Omental fat pad (tissue), 4 donors: ENCODE data around the gene DFFA. TPM values are rescaled to one million over a fixed set of nuclear protein-coding genes. Genes with fewer than 3 reads are reported as not detected.

ENCODE experiments used
- ATAC-seq: fragments of 150-250 bp; one replicate; pipeline ENCODE4 v1.9.1; 2016; ENCODE audit warnings: mild to moderate bottlenecking, moderate library complexity; ENCODE audit not compliant: low FRiP score
- DNase-seq: peaks from one replicate; pipeline ENCODE4 v3.0.0-alpha.2; 2019; ENCODE audit warnings: low spot score
- total RNA-seq, 4 donors: library from RNA; depleted of rRNA; stranded (reverse); fragments of >200 nt; gene quantifications; one replicate each; pipeline ENCODE4 v1.1.0, GENCODE V29; 2016
- TF ChIP-seq, protein P1 (sequence below), 3 donors: fragments of 450-650 bp; IDR thresholded peaks; one replicate each; pipeline ENCODE4 v1.5.1; 2016 to 2017; ENCODE audit warnings: antibody characterized with exemption in 3 of 3, mild to moderate bottlenecking in 3 of 3, moderate library complexity in 2 of 3

DFFA gene
- total RNA-seq, 4 donors from 2014 or later: 17.8 to 27.2 (median 21.6) TPM

DNA sequence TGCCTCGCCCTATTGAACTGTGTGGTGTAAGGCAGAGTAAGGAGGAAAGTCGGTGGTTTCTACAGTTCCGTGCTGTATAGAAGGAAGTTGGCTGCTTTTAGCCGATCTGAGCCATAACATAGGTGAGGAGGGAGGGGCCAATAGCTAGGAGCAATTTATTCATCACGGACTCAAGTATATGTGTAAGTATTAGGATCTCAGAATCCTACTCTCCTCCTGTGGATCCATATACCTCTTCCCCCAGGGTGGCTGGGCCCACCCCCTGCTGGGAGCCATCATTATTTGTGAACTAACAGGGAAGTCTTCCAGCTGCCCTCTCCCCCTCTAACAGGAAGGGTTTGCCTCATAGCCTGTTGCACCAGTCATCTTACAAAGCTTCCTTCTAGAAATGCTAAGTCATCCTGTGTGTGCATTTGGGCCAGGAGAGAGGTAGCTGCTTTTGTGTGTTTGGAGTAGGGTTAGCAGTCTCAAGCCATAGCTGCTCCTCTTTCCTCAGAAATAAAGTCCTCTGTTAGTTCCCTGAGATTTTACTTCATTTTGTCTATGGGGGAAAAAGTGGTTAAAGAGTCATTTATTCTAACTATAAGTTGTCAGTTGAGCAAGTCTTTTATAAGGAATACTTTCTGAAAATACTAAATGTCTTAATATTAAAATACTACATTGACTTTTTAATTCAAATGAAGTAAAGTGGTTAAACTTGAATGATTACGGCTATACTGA, 57.0 kb downstream of the DFFA start:
- DNase-seq (no peak), ATAC-seq (peak; percentile 70)
- TF ChIP-seq, protein P1, sequence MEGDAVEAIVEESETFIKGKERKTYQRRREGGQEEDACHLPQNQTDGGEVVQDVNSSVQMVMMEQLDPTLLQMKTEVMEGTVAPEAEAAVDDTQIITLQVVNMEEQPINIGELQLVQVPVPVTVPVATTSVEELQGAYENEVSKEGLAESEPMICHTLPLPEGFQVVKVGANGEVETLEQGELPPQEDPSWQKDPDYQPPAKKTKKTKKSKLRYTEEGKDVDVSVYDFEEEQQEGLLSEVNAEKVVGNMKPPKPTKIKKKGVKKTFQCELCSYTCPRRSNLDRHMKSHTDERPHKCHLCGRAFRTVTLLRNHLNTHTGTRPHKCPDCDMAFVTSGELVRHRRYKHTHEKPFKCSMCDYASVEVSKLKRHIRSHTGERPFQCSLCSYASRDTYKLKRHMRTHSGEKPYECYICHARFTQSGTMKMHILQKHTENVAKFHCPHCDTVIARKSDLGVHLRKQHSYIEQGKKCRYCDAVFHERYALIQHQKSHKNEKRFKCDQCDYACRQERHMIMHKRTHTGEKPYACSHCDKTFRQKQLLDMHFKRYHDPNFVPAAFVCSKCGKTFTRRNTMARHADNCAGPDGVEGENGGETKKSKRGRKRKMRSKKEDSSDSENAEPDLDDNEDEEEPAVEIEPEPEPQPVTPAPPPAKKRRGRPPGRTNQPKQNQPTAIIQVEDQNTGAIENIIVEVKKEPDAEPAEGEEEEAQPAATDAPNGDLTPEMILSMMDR (IDR thresholded peaks at IDR 0.05): no peak

DNA sequence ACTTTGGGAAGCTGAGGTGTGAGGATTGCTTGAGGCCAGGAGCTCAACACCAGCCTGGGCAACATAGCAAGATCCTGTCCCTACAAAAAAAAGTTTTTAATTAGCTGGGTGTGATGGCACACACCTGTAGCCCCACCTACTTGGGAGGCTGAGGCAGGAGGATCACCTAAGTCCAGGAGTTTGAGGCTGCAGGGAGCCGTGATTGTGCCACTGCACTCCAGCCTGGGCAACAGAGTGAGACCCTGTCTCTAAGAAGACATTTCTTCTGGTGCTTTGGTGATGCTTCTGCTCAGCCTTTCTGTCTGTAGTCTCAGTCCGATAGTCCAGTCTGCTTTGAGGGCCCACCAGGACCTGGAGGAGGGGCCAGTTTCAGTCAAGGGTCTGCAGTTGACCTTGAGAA, 65.1 kb downstream of the DFFA start:
- TF ChIP-seq, protein P1 (IDR thresholded peaks at IDR 0.05): no peak
- DNase-seq (no peak), ATAC-seq (no peak)

Other genes with a start within 250 kb of the DFFA start
- gene PGD, start 73.5 kb downstream of the DFFA start, total RNA-seq: 100 to 1,000 TPM; 139 to 432 (median 290) TPM
- 1 to 10 TPM; 3.5 to 5.4 (median 4.3) TPM for gene CENPS, start 42.1 kb downstream of the DFFA start, total RNA-seq
- 1 to 10 TPM in 1 of 4 donors, not detected in 3; 1.7 TPM for gene CORT, start 22.5 kb downstream of the DFFA start, total RNA-seq
- gene PEX14, start 2.4 kb upstream of the DFFA start, total RNA-seq: 10 to 100 TPM; 10.6 to 19.6 (median 13.9) TPM